ENCODE measurements around the gene SLCO4A1.

Gene SLCO4A1, protein sequence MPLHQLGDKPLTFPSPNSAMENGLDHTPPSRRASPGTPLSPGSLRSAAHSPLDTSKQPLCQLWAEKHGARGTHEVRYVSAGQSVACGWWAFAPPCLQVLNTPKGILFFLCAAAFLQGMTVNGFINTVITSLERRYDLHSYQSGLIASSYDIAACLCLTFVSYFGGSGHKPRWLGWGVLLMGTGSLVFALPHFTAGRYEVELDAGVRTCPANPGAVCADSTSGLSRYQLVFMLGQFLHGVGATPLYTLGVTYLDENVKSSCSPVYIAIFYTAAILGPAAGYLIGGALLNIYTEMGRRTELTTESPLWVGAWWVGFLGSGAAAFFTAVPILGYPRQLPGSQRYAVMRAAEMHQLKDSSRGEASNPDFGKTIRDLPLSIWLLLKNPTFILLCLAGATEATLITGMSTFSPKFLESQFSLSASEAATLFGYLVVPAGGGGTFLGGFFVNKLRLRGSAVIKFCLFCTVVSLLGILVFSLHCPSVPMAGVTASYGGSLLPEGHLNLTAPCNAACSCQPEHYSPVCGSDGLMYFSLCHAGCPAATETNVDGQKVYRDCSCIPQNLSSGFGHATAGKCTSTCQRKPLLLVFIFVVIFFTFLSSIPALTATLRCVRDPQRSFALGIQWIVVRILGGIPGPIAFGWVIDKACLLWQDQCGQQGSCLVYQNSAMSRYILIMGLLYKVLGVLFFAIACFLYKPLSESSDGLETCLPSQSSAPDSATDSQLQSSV

DNA sequence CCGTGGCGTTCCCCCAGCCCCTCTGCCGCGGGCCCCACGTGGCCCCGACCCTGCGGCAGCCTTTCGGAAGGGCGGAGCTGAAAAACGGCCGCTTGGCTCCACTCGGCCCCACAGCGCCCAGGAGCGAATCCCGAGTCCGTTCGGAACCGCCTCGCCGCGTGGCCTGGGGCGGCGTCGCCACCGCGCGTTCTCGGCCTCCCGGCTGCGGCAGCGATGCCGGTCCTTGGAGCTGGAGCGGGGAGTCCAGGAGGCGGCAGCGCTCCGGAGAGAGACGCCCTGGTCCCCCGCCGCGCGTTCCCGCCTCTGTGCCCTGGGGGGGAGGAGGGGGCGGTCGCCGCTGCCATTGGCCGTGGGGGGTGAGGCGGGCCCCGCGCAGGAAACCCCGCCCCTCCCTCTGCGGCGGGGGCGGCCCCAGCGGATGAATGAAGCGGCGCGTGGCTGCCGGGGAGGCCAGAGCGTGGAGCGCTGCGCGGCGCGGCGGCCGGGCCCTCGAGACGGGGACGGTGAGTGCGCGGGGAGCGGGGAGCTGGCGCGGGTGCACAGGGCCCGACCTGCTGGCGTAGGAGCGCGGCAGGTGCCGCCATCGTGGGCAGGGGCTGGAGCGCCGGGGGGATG lies at the start of gene SLCO4A1:
SLCO4A1 (plus strand) TSS at position 453 of the 615 bp plus-strand sequence. CDS start 13,952 bp downstream, outside the sequence.
- peak; percentile 23 for DNase-seq

- DNase-seq, result no peak
Measured at GRCh38 chr20:62592506-62593177, 49.7 kb upstream of the SLCO4A1 start.

DNA sequence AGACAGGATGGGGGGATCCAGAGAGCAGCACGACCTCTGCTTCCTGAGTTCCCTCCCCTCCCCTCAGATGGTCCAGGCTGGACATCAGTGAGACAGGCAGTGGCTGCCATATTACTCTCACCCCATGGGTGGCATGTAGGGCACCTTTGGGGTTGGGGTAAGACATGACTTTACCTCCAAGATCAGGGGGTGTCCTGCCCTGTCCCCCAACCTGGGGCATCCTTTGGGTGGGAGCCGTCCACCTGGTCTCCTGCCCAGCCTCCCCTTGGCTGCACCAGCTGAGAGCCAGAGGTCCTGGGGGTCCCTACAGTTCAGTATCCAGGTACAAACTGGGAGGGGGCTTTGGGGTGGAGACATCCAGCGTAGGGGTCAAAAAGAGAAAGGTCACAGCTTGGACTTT lies 48.7 kb upstream of the SLCO4A1 start:
- no peak for DNase-seq

DNA sequence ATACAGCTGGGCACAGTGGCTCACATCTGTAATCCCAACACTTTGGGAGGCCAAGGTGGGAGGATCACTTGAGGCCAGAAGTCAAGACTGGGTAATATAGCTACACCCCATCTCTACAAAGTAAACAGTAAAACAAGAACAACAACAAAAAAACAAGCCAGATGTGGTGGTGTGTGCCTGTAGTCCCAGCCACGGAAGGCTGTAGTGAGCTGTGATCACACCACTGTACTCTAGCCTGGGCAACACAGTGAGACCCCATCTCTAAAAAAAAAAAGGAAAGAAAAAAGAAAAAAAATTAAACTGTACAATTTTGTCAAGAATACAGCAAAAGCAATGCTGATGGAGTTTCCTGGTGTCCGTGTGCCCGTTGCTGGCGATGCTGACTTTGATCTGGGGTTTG lies 47.2 kb upstream of the SLCO4A1 start:
- no peak for DNase-seq

DNA sequence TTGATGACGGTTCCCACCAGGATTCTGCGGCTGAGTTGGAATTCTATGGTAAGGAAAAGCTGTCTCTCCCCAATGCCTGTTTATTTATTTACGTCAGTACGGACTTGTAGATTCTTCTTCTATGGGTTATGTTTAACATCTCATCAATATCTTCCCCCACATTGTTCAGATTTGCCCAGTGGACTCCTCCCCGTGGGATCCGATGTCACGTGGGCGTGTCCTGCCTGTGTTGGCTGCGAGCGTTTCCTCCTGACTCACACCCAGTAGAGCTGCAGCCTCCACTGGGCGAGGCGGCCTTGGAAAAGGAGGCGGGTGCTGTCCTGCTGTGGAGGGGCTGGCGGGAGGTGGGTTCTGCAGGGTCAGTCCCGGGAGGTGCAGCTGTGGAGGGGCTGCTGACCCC lies 46.8 kb upstream of the SLCO4A1 start:
- peak; percentile 3 for DNase-seq

DNA sequence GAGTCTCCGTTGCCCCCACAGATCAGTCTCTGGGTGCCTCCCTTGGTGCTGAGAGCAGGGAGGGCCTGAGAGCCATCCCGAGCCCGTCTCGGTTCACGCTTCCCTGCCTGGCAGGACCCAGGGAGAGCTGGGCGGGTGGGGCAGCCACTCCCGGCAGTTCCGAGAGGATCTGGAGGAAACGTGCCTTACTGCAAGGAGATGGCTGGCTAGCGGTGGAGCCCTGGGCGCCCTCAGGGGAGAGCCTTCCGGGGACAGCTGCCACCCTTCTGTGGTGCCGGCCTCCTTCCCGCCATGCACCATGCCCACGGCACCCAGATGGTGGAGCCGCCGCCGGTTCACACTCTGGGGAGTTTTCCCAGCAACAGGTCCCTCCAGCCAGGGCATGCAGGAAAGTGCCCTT lies 45.8 kb upstream of the SLCO4A1 start:
- DNase-seq, result no peak

GRCh38 chr20:62596921-62597320 lies 45.4 kb upstream of the SLCO4A1 start:
- no peak for DNase-seq

GRCh38 chr20:62597416-62598115 lies 44.7 kb upstream of the SLCO4A1 start:
- no peak for DNase-seq

- DNase-seq, result peak; percentile 45
Measured at GRCh38 chr20:62598761-62599194, 43.5 kb upstream of the SLCO4A1 start.

DNA sequence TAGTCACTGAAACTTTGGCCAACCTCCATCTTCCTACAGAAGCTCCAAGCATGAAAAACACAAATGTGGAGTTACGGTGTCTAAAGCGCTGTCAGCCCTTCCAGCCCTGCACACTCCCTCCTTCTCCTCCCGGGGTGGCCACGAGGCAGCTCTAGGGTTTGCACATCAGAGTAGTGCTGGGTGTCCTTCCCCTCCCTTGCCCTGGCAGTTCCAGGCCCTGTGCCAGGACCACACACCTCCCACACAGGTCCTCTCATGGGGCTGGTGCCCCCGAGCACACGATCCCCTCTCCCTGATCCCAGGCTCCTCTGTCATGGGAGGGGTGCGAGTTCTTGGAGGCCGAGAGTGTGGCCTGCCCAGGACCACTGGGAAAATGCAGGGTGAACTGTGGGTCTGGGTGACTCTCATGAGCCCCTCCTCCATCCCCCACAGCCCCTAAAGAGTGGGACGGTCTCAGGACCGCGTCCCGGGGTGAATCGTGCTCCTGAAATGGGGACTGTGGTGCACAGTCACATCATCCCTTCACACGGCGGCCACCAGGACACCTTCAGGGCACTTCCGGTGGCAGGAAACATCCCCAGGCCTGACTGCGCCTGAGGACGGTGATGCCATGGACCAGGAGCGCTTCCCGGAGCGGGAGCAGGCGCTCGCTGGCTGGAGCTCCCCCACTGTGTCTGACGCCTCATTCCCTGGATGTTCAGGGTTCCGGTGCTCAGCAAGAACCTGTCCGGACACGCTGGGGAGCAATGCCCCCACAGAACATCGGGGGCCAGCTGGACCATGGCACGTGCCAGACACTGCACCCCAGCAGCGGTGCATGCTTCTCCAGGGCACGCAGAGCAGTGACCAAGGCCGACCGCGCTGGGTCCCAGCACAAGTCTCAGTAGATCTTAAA lies 42.8 kb upstream of the SLCO4A1 start:
- no peak for DNase-seq

- no peak for DNase-seq
Measured at GRCh38 chr20:62601172-62601571, 41.1 kb upstream of the SLCO4A1 start.

GRCh38 chr20:62601714-62602113 lies 40.6 kb upstream of the SLCO4A1 start:
- no peak for DNase-seq

GRCh38 chr20:62602550-62602949 lies 39.8 kb upstream of the SLCO4A1 start:
- no peak for DNase-seq

DNA sequence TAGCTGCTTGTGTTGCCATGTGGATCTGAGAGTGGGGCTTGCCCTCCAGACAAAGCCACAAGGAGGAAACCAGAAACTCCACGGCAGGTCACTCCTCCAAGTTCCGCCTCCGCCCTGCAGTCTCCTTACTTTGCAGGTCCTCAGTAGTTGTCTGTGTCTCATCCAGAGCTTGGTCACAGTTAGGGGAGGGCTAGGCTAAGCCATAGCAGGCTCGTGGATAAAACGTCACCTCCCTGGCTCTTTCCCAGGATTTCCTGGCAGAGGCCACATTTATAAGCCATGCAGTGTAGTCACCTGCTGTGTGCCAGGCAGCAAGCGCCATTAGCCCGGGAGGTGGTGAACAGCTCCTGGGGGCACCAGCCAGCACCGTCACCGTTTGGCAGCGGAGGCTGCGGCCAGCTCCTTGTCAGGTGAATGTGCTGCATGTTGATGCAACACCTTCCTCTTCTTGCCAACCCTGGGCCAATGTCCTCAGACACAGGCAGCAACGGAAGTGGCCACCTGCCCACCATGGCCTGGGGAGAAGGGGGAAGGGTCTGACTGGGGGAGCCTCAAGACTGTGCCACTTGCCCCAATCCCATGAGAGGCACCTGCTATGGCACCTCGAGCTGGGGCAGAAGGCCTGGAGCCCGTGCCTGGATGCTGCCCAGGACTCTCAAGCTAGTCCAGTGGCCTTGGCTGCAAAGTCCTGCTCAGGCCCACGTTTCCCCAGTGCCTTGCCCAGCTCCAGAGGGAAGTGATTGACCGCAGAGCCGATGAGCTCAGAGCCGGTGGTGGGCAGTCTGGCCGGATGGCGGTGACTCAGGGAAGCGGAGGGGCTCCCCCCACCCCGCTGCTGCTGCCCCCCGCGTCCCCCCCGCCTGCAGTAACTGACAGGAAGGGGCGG lies 39.0 kb upstream of the SLCO4A1 start:
- DNase-seq, result no peak

GRCh38 chr20:62603907-62604785 lies 38.2 kb upstream of the SLCO4A1 start:
- no peak for DNase-seq

- no peak for DNase-seq
Measured at GRCh38 chr20:62604796-62605195, 37.5 kb upstream of the SLCO4A1 start.

- no peak for DNase-seq
Measured at GRCh38 chr20:62605236-62605943, 36.9 kb upstream of the SLCO4A1 start.

DNA sequence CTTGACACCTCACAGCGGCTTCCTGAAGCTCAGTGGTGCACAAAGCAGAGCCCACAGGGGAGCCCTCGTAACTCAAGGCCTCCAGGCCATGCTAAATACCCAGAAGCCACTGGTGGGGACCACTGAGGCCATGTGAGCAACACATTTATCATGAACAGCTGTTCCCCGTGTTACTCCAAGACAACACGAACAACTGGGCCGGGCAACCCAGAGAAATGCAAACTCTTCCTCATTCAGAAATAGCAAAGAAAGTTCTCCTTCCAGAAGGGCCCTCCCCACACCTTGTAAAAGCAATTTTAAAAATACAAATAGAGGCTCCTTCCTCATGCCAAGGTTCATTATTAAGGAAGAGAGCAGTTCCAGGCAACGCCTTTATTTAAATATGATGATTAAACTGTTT lies 36.3 kb upstream of the SLCO4A1 start:
- no peak for DNase-seq
